Endothelial cell of umbilical vein (primary cell): ENCODE measurements around the gene MACF1. TPM values are rescaled to one million over a fixed set of nuclear protein-coding genes. Genes with fewer than 3 reads are reported as not detected.
"Not testable (repeated sequence)": the region's sequence is repeated elsewhere in the genome, so short reads cannot be mapped to it uniquely, and the experiment has no call there.

Source experiments
- BruUV-seq: library from RNA; stranded (reverse); fragments of 400-500 nt; replicated peaks from 2 replicates; lab custom pipeline; 2021; lab: Mats Ljungman, UMichigan
- CTCF ChIA-PET: fragments of 300-600, 350-600 bp; sonication (Branson Sonifier 250); formaldehyde crosslinking; loops from one replicate; lab custom pipeline; 2021; ENCODE audit warnings: antibody characterized with exemption, inconsistent platforms; lab: Charles Lee
- POLR2A ChIA-PET: fragments of 300-600, 350-600 bp; sonication (Branson Sonifier 250); formaldehyde crosslinking; loops from one replicate; lab custom pipeline; 2021; ENCODE audit warnings: antibody characterized with exemption, inconsistent platforms; lab: Charles Lee
- DNase-seq: peaks from one replicate; pipeline ENCODE4 v3.0.0-alpha.2; 2011; ENCODE audit warnings: low read depth, low spot score
- FAIRE-seq: peaks from 2 replicates; lab custom pipeline; 2011; peaks lifted over from hg19 to GRCh38; lab: Jason Lieb, UNC
- H2AFZ ChIP-seq: 2 replicates; pipeline ENCODE4 v1.6.0; 2012; ENCODE audit warnings: low read depth, low read length, control low read depth, inconsistent platforms
- H3K27ac ChIP-seq: 2 replicates; pipeline ENCODE4 v1.5.1; 2011; ENCODE audit warnings: low read depth, mild to moderate bottlenecking, control low read depth, low read length, moderate library complexity; ENCODE audit not compliant: insufficient read depth
- H3K27me3 ChIP-seq, 2 experiments: 2 replicates each; pipeline versions ENCODE4 v1.6.0 to v1.6.1; 2011; ENCODE audit warnings: low read length in 2 of 2, mixed read lengths in 1 of 2; ENCODE audit not compliant: control insufficient read depth in 2 of 2, insufficient read depth in 2 of 2
- H3K36me3 ChIP-seq, 2 experiments: 2 replicates in 1 of 2; 3 replicates in 1 of 2; pipeline ENCODE4 v1.5.1; 2011; ENCODE audit warnings: low read length in 2 of 2, mild to moderate bottlenecking in 1 of 2, moderate library complexity in 1 of 2; ENCODE audit not compliant: control insufficient read depth in 2 of 2, insufficient read depth in 2 of 2; ENCODE audit errors: extremely low read depth in 1 of 2
- H3K4me1 ChIP-seq: 3 replicates; pipeline ENCODE4 v1.5.1; 2011; ENCODE audit warnings: mild to moderate bottlenecking, low read length; ENCODE audit not compliant: control insufficient read depth, insufficient read depth; ENCODE audit errors: extremely low read depth
- H3K4me2 ChIP-seq: 2 replicates; pipeline ENCODE4 v1.6.1; 2011; ENCODE audit warnings: low read length, control low read depth, mixed read lengths; ENCODE audit not compliant: insufficient read depth
- H3K4me3 ChIP-seq, 3 experiments: fragments of 200-600 bp in 1 of 3; sonication (generic), shearing (Covaris generic) in 1 of 3; replicated peaks in 1 of 3; 2 replicates each; pipeline ENCODE4 v1.5.1; 2011 to 2016; ENCODE audit warnings: control low read depth in 3 of 3, low read length in 3 of 3, mild to moderate bottlenecking in 2 of 3, inconsistent platforms in 1 of 3, low read depth in 1 of 3, moderate library complexity in 1 of 3; ENCODE audit not compliant: insufficient read depth in 1 of 3
- H3K79me2 ChIP-seq: 2 replicates; pipeline ENCODE4 v1.6.0; 2012; ENCODE audit warnings: low read length, inconsistent platforms; ENCODE audit not compliant: control insufficient read depth, insufficient read depth
- H3K9ac ChIP-seq: replicated peaks from 2 replicates; pipeline ENCODE3; 2011; ENCODE audit warnings: low read length, control low read depth; ENCODE audit not compliant: insufficient read depth; ENCODE audit errors: extremely low read depth
- H3K9me1 ChIP-seq: replicated peaks from 3 replicates; pipeline ENCODE4 v1.6.0; 2011; ENCODE audit warnings: mild to moderate bottlenecking, low read length; ENCODE audit not compliant: control insufficient read depth, insufficient read depth; ENCODE audit errors: extremely low read depth
- H3K9me3 ChIP-seq: replicated peaks from 2 replicates; pipeline ENCODE4 v1.5.1; 2012; ENCODE audit warnings: low read length, inconsistent platforms; ENCODE audit not compliant: control insufficient read depth, insufficient read depth
- H4K20me1 ChIP-seq: replicated peaks from 2 replicates; pipeline ENCODE3; 2011; ENCODE audit warnings: mild to moderate bottlenecking, low read length; ENCODE audit not compliant: control insufficient read depth, insufficient read depth; ENCODE audit errors: extremely low read depth
- MYC ChIP-seq: IDR thresholded peaks from one replicate; pipeline ENCODE4 v1.6.1; 2011; ENCODE audit warnings: mild to moderate bottlenecking, low read depth, low read length
- POLR2AphosphoS5 ChIP-seq: IDR thresholded peaks from 2 replicates; pipeline ENCODE4 v1.6.1; 2012; ENCODE audit warnings: low read depth, mild to moderate bottlenecking, control low read depth, low read length, moderate library complexity; ENCODE audit not compliant: insufficient read depth
- dilution Hi-C: fragments of 300-500 bp; cut with MboI; formaldehyde crosslinking; loops from one replicate; pipeline ENCODE4 v1.15.0; 2019; ENCODE audit warnings: low sequenced_read_pairs; ENCODE audit not compliant: extremely low pct_ligation_motif_present
- intact Hi-C: fragments of 100-400 bp; cut with micrococcal nuclease; formaldehyde crosslinking; loops from one replicate; pipeline ENCODE4 v1.10.0; 2022
- polyA plus RNA-seq, 4 experiments: library from polyadenylated mRNA; depleted of rRNA in 3 of 4; stranded (reverse) in 3 of 4; unstranded in 1 of 4; fragments of >200 nt; gene quantifications; 2 replicates each; pipeline versions ENCODE4 v1.2.1 to v1.2.3, GENCODE V29; 2011 to 2012; ENCODE audit warnings: missing spikeins in 1 of 4
- total RNA-seq: library from RNA; stranded (reverse); gene quantifications from 2 replicates; pipeline ENCODE4 v1.2.3, GENCODE V29; 2021

The MACF1 gene
- total and polyA plus RNA-seq, 2 donors (not counting 3 experiments of a cell fraction or from before 2014, with no cell fraction given): 122 to 587 TPM

- H3K4me1 ChIP-seq: peaks cover 37% of the 10 kb centered on the region
- POLR2A ChIA-PET: no interaction called here
- peaks cover 86% of the 10 kb centered on the region for H3K79me2 ChIP-seq
- no peak overlapping the region for H2AFZ ChIP-seq
- H3K4me2 ChIP-seq: peak overlapping the region; percentile 81
- intact Hi-C loops: loop anchor here (10.0 kb wide), 1 partner anchor 351 kb away; the partner anchor contains the start of gene RRAGC
- no peak for TF ChIP-seq POLR2AphosphoS5
- TF ChIP-seq MYC: no peak
- H4K20me1 ChIP-seq: peaks cover 3% of the 10 kb centered on the region
- CTCF ChIA-PET: interaction anchor here (1.3 to 4.1 kb wide), 14 partner anchors 8 to 107 kb away, joined by 3 to 63 read pairs (median 6); no protein-coding TSS in a partner anchor
- BruUV-seq: no TSS peak
- H3K9ac ChIP-seq: peak overlapping the region; percentile 82
- peak; percentile 19 for DNase-seq
- H3K36me3 ChIP-seq: no peaks in the 10 kb centered on the region
- H3K27me3 ChIP-seq: no peaks in the 10 kb centered on the region
- dilution Hi-C loops: no loop called here
- H3K9me3 ChIP-seq: no peaks in the 10 kb centered on the region
- no peaks in the 10 kb centered on the region for H3K9me1 ChIP-seq
- peak overlapping the region in 2 of 3 experiments; percentile 2 to 66 for H3K4me3 ChIP-seq
- FAIRE-seq: no peak
- H3K27ac ChIP-seq: peak overlapping the region; percentile 86
Measured at GRCh38 chr1:39205781-39206464, 1.4 kb downstream of the MACF1 start.

GRCh38 chr1:39208360-39208759 lies 3.9 kb downstream of the MACF1 start:
- CTCF ChIA-PET: interaction anchor here (0.8 kb wide), 1 partner anchor 16 kb away, joined by 3 read pairs; no protein-coding TSS in a partner anchor
- dilution Hi-C loops, H3K9me3 ChIP-seq, H3K4me2 ChIP-seq, FAIRE-seq, H3K4me3 ChIP-seq, H4K20me1 ChIP-seq, BruUV-seq, POLR2A ChIA-PET, H3K9me1 ChIP-seq, DNase-seq, H2AFZ ChIP-seq, H3K27me3 ChIP-seq, H3K36me3 ChIP-seq, H3K27ac ChIP-seq, H3K9ac ChIP-seq: not testable (repeated sequence)
- intact Hi-C loops: loop anchor here (10.0 kb wide), 1 partner anchor 354 kb away; the partner anchor contains the start of gene RRAGC
- Histone ChIP-seq H3K4me1 (peaks cover 49% of the 10 kb centered on the region), H3K79me2 (peaks cover 83% of the 10 kb centered on the region)
